A549 (cell line): ENCODE data around the gene DLL4.

ENCODE experiments used
- CEBPB ChIP-seq, 2 experiments: fragments of >200 bp in 1 of 2; sonication (Bioruptor Twin) in 1 of 2; formaldehyde crosslinking in 1 of 2; IDR thresholded peaks; 2 replicates each; pipeline ENCODE4 v1.6.1; 2012 to 2016
- CTCF ChIP-seq: fragments of >200 bp; sonication (Bioruptor Twin); formaldehyde crosslinking; IDR thresholded peaks from 3 replicates; pipeline ENCODE4 v1.5.1; 2016
- EP300 ChIP-seq, 2 experiments: fragments of >200 bp; sonication (Bioruptor Twin); formaldehyde crosslinking; IDR thresholded peaks; 2 replicates in 1 of 2; 3 replicates in 1 of 2; pipeline ENCODE4 v1.6.1; 2016 to 2017
- ESRRA ChIP-seq: fragments of 150-350 bp; IDR thresholded peaks from 2 replicates; pipeline ENCODE4 v1.6.1; 2014; ENCODE audit warnings: mild to moderate bottlenecking, low read length, borderline replicate concordance
- HDAC2 ChIP-seq: fragments of 200-600 bp; sonication (generic); IDR thresholded peaks from 2 replicates; pipeline ENCODE4 v1.6.1; 2016
- HEYL ChIP-seq: fragments of 250-450 bp; sonication (Bioruptor Pico); IDR thresholded peaks from 2 replicates; pipeline ENCODE4 v1.8.0; 2021; ENCODE audit warnings: mild to moderate bottlenecking, moderate library complexity
- KDM1A ChIP-seq: fragments of 200-600 bp; sonication (generic); IDR thresholded peaks from 2 replicates; pipeline ENCODE4 v1.6.1; 2016; ENCODE audit warnings: low read depth, mild to moderate bottlenecking
- KDM5A ChIP-seq: fragments of 200-600 bp; sonication (generic); IDR thresholded peaks from 2 replicates; pipeline ENCODE4 v1.6.1; 2016; ENCODE audit warnings: antibody characterized with exemption, mild to moderate bottlenecking
- POLR2A ChIP-seq: IDR thresholded peaks from 2 replicates; pipeline ENCODE4 v1.6.1; 2012; ENCODE audit warnings: mild to moderate bottlenecking, low read length
- RCOR1 ChIP-seq: fragments of 150-350 bp; IDR thresholded peaks from 2 replicates; pipeline ENCODE4 v1.6.1; 2014; ENCODE audit warnings: antibody characterized with exemption, low read length, low read depth
- RFX5 ChIP-seq: fragments of 450-650 bp; IDR thresholded peaks from 2 replicates; pipeline ENCODE4 v1.7.1; 2014; ENCODE audit warnings: antibody characterized with exemption, mild to moderate bottlenecking, moderate library complexity
- TP53 ChIP-seq: fragments of 250-450 bp; sonication (Bioruptor Pico); IDR thresholded peaks from 2 replicates; pipeline ENCODE4 v1.5.0; 2021; ENCODE audit warnings: mild to moderate bottlenecking, moderate library complexity
- TF ChIP-seq, protein P1 (sequence below): fragments of 450-650 bp; IDR thresholded peaks from 2 replicates; pipeline ENCODE4 v1.6.1; 2014; ENCODE audit warnings: antibody characterized with exemption

- no peak for TF ChIP-seq CTCF
- TF ChIP-seq, protein P1, sequence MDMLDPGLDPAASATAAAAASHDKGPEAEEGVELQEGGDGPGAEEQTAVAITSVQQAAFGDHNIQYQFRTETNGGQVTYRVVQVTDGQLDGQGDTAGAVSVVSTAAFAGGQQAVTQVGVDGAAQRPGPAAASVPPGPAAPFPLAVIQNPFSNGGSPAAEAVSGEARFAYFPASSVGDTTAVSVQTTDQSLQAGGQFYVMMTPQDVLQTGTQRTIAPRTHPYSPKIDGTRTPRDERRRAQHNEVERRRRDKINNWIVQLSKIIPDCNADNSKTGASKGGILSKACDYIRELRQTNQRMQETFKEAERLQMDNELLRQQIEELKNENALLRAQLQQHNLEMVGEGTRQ, result no peak
- TF ChIP-seq HDAC2, result no peak
- TF ChIP-seq EP300 (IDR thresholded peaks at IDR 0.05), result no peak
- no peak for TF ChIP-seq POLR2A
- no peak for TF ChIP-seq TP53 (CRISPR knock-in tag)
- TF ChIP-seq CEBPB (IDR thresholded peaks at IDR 0.05), result no peak
- TF ChIP-seq HEYL (CRISPR knock-in tag), result no peak
- TF ChIP-seq ESRRA, result no peak
- no peak for TF ChIP-seq RCOR1
- TF ChIP-seq RFX5, result no peak
- TF ChIP-seq KDM5A, result no peak
- no peak for TF ChIP-seq KDM1A
Measured at GRCh38 chr15:40934457-40934856, 5.3 kb downstream of the DLL4 start.
